NB4 (cell line): ENCODE results near the gene PRADC1.

Experiments
- MYC ChIP-seq: IDR thresholded peaks from 2 replicates; pipeline ENCODE4 v1.6.1; 2011; ENCODE audit warnings: low read depth, low read length
- POLR2A ChIP-seq: IDR thresholded peaks from 2 replicates; pipeline ENCODE4 v1.6.1; 2011; ENCODE audit warnings: mild to moderate bottlenecking; ENCODE audit not compliant: insufficient read length; ENCODE audit errors: extremely low read depth
- TF ChIP-seq, protein P1 (sequence below): IDR thresholded peaks from one replicate; pipeline ENCODE4 v1.5.1; 2012; ENCODE audit warnings: low read depth, low read length

DNA sequence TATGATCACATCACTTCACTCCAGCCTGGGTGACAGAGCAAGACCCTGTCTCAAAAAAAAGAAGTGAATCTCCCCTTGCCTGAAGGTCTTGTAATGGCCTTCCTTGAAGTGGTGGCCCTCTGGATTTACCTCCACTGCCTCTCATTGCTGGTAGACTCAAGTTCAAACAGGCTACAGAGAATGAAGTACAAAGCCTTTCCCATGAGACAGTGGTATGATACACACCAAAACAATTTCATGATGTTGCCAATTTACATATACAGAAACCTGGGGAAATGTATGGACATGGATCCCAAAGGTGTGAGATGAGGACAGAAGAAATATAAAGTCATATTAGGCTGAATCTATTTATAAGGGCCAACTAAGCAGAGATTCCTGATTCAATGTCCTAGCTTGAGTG is 35.5 kb downstream of the PRADC1 start:
- TF ChIP-seq POLR2A (no peak), MYC (no peak)
- TF ChIP-seq, protein P1, sequence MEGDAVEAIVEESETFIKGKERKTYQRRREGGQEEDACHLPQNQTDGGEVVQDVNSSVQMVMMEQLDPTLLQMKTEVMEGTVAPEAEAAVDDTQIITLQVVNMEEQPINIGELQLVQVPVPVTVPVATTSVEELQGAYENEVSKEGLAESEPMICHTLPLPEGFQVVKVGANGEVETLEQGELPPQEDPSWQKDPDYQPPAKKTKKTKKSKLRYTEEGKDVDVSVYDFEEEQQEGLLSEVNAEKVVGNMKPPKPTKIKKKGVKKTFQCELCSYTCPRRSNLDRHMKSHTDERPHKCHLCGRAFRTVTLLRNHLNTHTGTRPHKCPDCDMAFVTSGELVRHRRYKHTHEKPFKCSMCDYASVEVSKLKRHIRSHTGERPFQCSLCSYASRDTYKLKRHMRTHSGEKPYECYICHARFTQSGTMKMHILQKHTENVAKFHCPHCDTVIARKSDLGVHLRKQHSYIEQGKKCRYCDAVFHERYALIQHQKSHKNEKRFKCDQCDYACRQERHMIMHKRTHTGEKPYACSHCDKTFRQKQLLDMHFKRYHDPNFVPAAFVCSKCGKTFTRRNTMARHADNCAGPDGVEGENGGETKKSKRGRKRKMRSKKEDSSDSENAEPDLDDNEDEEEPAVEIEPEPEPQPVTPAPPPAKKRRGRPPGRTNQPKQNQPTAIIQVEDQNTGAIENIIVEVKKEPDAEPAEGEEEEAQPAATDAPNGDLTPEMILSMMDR: no peak
